ENCODE data around the gene TBC1D13.
A peak's percentile ranks its signal among the peaks of the same experiment; 100 is the strongest.
"Not testable (repeated sequence)": the region's sequence is repeated elsewhere in the genome, so short reads cannot be mapped to it uniquely, and the experiment has no call there.

Gene TBC1D13

DNA sequence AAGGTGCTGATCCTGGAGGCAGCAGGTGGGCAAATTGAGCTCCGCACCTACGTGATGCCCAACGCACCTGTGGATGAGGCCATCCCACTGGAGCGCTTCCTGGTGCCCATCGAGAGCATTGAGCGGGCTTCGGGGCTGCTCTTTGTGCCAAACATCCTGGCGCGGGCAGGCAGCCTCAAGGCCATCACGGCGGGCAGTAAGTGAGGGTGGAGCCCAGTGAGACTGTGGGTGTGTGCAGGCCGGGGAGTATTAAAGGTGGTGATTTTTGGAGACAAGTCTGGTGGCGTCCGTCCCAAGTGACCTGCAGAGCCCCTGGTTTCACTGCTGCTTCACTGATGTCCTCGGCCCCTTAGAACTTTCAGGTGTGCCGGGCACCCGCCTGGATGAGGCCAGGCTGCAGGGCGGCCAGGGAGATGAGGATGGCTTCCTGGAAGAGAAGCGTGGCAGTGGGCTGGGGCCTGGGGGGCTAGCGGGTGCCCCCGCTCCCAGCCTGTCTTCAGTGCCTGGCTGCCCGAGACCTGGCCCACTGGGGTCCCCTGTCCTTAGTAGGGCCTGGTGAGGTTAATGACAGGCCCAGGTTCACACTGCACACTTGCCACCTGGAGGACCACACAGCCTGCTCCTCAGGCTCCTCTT, 35.5 kb downstream of the TBC1D13 start:
- no peak for DNase-seq

DNA sequence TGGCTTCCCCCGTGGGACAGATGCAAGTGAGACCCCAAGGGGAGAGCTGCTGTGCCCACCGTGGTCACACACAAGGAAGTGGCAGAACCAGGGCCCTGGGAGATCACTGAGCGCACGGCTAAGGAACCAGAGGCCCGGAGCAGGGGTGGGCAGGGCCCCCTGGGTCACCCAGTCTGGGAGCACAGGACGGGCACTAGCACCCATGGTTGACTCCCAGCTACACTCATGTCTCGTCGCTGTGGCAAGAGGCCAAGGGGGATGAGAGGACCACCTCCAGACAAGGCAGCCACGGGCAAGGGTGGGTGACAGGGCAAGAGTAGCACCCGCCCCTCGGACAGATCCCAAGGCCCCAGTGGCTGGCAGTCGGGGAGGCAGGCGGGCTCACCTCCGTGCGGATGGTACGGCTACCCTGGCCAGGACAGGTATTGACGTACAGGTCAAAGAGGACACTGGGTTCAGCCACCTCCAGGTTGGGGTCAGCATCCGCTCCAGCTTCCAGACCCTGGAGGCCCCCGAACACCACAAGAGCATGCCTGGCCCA, 36.4 kb downstream of the TBC1D13 start:
- DNase-seq, result no peak

DNA sequence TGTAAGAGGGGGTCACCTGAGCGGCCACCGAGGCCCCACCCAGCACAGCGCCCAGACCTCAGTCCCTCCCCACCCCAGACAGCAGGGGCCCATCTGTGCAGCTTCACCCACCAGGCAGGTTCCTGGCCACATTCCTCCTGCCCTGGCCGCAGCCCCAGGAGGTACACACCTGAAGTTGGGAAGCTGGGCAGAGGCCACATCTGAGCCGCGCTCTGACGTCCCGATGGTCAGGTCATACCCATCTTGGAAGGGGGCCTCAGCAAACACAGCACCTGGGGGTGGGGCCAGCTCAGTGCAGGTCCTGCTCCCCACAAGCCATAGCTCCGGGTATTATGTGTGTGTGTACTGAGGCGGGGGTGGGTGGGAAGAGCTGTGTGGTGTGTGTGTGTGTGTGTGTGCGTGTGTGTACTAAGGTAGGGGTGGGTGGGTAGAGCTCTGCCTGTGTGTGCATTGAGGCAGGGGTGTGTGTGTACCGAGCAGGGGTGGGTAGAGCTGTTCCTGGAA, 36.9 kb downstream of the TBC1D13 start:
- no peak for DNase-seq

DNA sequence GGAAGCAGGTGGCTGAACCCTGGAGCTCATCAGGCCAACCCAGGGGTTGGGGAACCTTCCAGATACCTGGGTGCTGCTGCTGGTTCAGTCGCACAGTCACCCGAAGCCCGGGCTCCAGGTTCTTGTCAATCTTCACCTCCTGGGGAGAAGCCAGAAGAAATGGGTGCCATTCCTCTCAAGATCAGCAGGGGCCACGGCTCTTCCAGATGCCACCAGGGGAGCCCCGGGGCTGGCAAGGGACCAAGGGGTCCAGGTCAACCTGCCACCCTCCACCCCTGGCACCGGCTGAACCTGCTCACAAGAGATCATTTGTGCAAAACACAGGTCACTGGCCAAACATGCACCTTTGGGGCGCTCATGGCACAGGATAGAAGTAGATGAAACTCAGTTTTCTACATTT, 37.9 kb downstream of the TBC1D13 start:
- no peak for DNase-seq

DNA sequence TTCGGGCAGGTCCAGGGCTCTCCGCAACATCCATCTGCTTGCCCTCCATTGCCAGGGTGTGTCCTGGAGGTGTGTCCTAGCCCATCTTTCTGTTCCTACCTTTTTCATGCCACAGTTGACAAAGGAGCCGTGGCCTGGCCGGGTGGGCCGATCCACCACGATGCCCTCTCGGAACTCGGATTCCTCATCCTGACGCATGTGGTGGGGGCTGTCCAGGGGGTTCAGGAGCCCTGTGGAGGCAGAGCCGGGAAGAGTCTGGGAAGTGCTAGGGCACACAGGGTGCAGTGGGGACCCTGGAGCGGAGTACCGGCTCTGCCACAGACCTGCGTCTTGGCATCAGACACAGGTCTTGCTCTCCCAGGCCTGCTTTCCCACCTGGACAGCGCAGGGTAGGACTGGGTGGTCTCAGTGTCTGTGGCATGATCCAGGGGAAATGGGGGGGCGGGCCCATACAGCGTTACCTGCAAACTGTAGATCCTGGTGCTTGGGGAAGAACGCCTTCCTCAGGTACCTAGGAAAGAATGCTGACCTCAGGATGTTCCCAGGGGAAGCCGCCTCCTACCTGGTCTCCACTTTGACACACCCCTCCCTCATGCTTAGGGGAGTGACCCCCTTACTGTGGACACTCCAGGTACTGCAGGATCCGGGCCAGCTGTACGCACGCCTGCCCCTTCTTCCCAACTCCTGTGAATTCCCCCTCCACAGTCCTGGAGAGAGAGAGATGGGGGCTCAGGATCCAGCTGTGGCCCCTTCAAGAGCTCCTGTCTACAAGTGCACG, 39.1 kb downstream of the TBC1D13 start:
- DNase-seq, result no peak

DNA sequence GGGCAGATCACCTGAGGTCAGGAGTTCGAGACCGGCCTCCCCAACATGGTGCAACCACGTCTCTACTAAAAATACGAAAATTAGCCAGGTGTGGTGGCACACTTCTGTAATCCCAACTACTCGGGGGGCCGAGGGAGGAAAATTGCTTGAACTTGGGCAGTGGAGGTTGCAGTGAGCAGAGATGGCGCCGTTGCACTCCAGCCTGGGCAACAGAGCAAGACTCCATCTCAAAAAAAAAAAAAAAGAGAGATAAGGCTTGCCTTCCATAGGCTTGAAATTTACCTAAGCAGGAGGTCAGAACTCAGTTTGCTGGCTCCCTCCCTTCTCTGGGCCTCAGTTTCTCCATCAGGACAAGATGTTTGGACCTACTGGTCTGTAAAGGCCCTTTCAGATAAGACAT, 41.2 kb downstream of the TBC1D13 start:
- DNase-seq, result no peak

DNA sequence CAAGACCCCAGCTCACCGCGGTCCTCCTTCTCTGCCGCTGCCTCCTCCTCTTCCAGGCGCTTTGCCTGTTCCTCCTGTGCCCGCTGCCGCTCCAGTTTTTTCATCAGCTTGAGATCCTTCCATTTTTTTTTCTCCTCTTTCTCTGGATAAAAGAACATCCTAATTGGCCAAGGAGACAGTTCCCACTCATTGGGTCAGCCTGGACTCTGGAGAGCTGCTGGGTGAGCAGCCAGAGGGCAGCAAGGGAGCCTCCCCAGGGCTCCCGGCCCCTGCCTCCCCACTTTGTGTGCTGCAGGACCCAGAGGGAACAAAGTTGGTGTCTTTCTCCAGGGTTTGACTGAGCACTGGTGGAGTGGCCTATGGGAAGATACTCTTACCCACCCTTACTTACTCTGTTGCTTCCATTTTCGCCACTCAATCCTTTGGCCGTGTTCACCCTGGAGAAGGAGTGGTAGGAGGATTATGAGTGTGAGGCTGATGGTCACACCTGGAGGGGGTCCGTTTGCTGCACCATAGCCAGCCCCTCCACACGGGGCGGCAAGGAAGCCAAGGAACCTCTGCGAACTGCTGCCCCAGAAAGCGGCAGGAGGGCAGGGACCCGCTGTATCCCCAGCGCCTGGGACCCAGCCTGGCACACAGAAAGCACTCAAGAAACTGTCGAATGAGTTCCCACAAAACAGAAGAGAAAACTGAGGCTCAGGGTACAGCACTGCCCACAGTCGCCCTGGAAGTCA, 41.8 kb downstream of the TBC1D13 start:
- no peak for DNase-seq

DNA sequence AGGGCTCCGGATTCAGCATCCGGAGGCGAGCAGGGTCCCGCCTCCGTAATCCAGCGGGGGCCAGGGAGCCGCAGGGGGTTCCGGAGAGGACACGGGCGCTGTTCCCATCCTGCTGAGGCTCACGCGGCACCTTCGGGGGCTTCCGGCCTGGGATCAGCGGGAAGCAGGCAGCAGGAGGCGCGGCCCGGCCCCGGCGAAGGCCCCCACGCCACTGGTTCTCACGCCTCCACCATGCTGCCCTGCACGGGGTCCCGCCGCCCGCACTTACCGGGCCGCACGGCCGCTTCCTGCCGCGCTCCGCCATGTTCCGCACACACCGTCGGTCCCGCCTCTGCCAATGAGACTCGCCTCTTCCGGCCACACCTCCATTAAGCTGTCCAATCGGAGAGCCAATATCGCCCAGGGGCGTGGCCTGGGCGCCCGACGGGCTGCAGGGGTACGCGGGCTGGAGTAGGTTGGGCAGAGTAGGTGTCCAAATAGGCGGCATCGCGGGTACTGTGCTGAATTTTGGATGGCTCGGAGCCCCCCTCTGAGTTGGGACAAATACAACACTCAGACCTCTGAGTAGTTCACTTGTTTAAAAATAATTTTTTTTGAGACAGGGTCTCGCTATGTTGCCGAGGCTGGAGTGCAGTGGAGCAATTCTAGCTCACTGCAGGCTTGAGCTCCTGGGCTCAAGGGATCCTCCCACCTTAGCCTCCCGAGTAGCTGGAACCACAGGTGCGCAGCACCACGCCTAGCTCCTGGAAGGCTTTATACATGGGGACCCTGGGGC, 42.6 kb downstream of the TBC1D13 start, which contains the start of gene SPOUT1:
TSS of gene SPOUT1 (minus strand) at position 318 of the 775 bp plus-strand sequence. CDS start at position 304, 14 bp downstream.
- DNase-seq, result peak; percentile 63

DNA sequence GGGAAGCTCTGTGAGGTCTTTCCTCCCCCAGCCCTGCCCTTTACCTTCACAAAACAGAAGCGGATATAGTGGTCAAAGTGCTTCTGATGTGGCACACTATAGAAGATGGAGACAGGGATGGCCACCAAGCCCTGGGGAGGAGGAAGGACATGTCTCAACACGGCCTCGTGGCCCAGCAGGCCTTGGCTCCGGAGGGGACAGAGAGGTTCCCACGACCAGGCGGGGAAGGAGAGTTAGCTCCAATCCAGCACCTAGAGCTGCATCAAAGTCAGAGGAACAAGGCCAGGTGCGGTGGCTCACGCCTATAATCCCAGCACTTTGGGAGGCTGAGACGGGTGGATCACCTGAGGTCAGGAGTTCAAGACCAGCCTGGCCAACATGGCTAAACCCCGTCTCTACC, 46.6 kb downstream of the TBC1D13 start:
- DNase-seq, result no peak

DNA sequence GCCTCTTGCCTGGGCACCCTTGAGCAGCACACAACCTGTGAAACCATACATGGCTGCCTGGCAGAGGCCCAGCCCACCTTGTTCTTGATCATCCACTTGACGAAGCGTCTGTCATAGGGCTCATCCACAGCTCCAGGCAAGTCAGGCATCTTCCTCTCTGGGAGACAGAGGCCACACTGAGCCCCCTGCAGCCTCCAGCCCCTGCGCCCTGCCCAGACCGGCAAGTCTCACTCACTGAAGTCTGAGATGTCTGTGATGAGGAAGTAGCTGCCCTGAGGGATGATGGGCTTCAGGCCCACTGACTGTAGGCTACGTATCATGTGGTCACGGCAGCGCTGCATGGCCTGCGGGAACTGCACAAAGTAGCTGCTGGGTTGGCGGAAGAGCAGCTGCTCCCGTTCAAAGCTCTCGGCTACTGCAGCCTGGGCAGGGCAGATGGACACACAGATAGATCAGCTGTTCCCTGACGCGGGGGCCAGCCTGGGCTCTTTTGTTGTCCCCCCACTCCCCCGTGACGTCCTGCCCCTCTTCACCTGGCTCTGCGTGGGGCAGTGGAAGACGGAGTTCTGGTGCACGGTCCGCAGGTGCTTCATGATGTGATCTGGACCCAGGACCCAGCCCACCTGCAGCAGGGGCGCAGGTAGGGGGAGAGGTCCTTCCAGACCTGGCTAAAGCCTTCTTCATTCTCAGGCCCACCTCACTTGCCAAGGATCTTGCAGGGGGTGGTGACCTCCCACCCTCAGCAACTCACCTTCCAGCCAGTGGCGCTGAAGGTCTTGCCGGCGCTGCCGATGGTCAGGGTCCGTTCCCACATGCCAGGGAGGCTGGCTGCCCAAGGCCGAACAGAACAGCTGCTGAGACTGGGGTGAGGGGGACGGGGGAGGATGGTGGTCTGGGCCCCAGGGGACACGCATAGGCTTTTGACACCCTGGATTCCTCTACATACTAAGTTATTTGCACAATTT, 48.5 kb downstream of the TBC1D13 start:
- no peak for DNase-seq

DNA sequence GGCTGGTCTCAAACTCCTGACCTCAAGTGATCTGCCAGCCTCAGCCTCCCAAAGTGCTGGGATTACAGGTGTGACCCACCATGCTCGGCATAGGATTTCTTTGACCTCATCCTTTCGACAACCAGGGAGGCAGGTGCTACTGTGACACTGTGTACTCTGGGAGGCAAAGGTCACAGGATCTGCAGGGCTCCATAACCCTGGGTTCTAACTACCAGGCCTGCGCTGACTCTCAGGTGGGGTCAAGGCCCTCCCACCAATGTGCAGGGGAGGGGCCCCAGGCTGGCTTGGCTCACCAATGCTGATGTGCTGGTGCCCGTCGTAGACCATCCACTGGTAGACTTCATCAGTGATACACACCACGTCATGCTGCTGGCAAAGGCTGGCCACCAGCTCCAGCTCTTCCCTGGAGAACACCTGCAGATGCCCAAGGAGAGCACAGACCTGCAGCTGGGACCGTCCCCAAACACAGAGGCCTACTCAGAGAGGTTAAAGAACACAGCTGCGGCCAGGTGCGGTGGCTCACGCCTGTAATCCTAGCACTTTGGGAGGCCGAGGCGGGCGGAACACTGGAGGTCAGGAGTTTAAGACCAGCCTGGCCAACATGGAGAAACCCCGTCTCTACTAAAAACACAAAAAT, 49.6 kb downstream of the TBC1D13 start:
- DNase-seq, result no peak

DNA sequence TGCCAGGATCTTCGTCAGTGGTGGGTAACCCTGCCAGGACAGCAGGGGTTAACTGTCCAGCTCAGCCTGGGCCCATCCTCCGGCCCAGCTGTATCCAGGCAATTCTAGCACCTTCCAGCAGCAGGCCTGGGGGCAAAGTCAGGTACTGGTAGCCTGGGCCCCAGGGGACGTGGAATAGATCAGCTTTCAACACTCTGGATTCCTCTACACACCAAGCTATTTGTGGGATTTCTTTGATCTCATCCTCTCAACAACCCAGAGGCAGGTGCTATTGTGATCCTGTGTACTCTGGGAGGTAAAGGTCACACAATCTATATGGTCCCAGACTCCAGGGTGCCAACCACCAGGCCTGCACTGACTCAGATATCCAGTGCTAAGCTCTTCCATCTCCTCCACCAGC, 51.3 kb downstream of the TBC1D13 start:
- DNase-seq, result no peak

DNA sequence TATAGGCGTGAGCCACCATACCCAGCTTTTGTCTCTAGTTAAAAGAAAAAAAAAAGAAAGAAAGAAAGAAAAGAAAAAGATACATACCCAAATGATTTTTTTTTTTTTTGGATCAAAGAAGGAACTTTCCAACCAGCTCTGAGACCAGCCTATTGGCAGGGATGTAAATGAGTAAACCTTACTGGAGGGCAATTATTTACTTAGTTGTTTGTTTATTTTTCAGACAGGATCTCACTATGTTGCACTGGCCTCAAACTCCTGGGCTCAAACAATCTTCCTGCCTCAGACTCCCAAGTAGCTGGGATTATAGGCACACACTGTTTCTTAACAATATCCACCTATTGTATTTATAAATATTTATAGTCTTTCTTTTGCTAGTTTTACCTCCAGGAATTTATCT, 53.5 kb downstream of the TBC1D13 start:
- no peak for DNase-seq

DNA sequence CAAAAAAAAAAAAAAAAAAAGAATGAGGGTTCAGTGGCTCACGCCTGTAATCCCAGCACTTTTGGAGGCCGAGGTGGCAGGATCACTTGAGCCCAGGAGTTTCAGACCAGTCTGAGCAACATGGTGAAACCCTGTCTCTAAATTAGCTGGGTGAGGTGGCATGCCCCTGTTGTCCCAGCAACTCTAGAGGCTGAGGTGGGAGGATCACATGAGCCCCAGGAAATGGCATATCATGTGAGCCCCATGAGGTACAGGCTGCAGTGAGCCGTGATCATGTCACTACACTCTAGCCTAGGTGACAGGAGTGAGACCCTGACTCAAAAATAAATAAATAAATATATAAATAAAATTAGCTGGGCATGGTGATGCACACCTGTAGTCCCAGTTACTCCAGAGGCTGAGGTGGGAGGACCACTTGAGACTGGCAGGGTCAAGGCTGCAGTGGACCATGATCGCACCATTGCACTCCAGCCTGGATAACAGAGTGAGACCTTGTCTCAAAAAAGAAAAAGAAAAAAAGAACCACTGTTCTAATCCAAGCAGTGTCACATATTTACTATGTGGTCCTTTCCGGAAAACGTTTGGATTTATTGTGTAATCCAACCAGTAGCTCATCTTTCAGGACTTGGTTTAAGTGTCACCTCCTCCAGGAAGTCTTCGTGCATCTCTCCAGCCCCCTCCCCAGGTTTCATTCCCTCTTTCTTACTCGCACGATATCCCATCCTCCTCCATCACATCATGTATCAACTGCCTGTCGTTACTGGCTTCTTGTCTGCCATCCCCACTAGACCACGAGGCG, 54.8 kb downstream of the TBC1D13 start:
- no peak for DNase-seq

DNA sequence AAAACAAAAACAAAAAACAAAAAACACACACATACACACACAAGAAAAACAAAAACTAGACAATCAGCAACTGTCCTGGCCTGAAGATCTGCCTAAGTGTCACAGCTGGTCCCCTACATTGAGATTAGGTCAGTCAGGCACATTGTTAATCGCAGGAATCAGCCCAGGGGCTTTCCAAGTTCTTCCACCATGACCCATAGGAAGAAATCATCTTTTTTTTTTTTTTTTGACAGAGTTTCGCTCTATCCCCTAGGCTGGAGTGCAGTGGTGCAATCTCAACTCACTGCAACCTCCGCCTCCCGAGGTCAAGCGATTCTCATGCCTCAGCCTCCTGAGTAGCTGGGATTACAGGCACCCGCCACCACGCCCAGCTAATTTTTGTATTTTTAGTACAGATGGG, 56.1 kb downstream of the TBC1D13 start:
- DNase-seq, result not testable (repeated sequence)

DNA sequence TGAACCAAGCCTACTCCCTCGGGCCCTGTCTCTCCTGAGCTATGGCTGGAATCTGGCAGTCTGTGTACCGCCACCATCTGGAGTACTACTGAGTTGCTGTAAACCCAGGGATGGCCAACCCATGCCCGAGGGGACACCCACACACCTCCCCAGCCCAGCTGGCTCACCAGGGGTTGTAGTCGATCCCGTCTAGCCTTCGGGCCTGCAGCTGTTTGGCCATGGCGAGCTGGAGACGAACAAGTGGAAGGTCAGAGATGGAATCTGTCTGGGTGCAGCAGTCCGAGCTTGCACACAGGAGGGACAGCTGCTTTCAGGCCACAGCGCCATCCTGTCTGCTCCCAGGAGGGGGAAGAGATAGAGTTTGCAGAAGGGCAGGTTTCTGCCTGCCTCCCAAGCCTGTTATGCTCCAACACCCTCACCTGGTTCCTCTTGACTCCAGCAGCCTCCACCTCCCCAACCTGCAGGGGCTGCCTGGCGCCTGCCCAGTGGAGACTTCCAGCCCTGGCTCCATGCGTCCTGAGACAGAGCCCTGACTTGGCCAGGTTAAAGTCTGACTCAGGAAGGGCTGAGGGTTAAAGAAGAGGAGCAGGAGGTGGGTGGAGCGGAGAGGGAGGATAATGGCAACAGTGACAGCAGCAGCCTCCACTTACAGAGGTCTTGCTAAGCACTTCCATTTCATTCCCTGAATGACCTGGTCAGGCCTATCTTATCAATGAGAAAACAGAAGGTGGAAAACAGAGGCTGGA, 58.3 kb downstream of the TBC1D13 start:
- DNase-seq, result peak; percentile 19

DNA sequence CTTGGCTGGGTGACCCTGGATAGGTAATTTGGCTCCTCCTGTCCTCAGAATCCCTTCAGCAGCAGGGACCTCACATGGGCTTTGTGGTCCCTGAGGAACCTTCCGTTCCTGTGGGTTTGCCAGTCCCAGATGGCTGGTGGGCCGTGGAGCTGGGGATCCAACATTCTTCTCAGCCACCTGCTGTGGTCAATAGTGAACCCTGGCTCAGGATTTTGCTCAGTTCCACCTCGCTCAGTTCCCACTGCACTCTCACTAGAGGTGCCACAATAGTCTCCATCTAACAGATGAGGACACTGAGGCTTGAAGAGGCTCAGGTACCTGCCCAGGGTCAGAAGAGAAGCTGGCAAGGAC, 59.6 kb downstream of the TBC1D13 start:
- DNase-seq, result no peak

DNA sequence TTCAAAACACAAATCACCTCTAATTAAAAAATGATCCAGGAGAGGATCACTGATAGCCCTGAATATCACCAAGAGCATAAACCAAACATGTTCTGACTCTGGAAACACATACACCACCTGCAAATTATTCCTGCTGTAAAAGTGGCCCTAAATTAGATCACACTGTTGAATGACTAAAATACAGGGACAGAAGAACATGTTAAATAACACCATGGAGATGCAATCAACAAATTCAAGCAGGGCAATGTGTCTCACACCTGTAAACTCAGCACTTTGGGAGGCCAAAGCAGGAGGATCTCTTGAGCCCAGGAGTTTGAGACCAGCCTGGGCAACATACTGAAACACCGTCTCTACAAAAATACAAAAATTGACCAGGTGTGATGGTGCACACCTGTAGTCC, 60.8 kb downstream of the TBC1D13 start:
- DNase-seq, result no peak

DNA sequence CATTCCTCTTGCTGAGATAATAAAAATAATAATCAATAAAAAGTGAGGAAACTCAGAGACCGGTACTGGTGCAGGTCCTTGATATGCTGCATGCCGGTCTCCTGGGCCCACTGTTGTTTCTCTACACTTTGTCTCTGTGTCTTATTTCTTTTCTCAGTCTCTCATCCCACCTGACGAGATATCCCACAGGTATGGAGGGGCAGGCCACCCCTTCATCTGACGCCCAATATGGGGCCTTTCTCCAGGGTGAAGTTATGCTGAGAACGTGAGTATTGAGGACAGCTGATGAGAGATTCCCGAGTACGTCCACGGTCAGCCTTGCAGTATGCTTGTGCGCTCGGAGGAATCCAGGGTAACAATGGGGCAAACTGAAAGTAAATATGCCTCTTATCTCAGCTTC, 64.0 kb downstream of the TBC1D13 start:
- not testable (repeated sequence) for DNase-seq

Measured in NCI-H1694 (cell line).